RWPE2 (cell line): ENCODE results near the gene ETDC.

Experiments
- ATAC-seq: fragments of 200-7000 bp; cut with Tn5 transposase; 3 replicates; pipeline ENCODE4 v1.9.1; 2021; ENCODE audit warnings: low read depth
- DNase-seq: peaks from one replicate; pipeline ENCODE4 v3.0.0-alpha.2; 2020; ENCODE audit warnings: low spot score
- H3K27ac ChIP-seq: fragments of 450-650 bp; 2 replicates; pipeline ENCODE4 v1.5.1; 2017; ENCODE audit warnings: mild to moderate bottlenecking; ENCODE audit not compliant: poor library complexity, severe bottlenecking
- H3K27me3 ChIP-seq: fragments of 250-450 bp; sonication (Bioruptor Pico); 2 replicates; pipeline ENCODE4 v1.5.1; 2021; ENCODE audit warnings: mild to moderate bottlenecking, moderate library complexity; ENCODE audit not compliant: insufficient read depth, poor library complexity, severe bottlenecking
- H3K36me3 ChIP-seq: fragments of 250-450 bp; sonication (Bioruptor Pico); 2 replicates; pipeline ENCODE4 v1.5.1; 2020; ENCODE audit warnings: low read depth, mild to moderate bottlenecking, moderate library complexity
- H3K4me1 ChIP-seq: fragments of 250-450 bp; sonication (Bioruptor Pico); 2 replicates; pipeline ENCODE4 v1.5.1; 2021; ENCODE audit warnings: mild to moderate bottlenecking, moderate library complexity; ENCODE audit not compliant: insufficient read depth, poor library complexity, severe bottlenecking
- H3K4me3 ChIP-seq: fragments of 250-450 bp; sonication (Bioruptor Pico); 2 replicates; pipeline ENCODE4 v1.5.1; 2021; ENCODE audit warnings: mild to moderate bottlenecking, moderate library complexity; ENCODE audit not compliant: severe bottlenecking
- H3K9me3 ChIP-seq: fragments of 250-450 bp; sonication (Bioruptor Pico); 2 replicates; pipeline ENCODE4 v1.5.1; 2021; ENCODE audit warnings: mild to moderate bottlenecking, moderate library complexity; ENCODE audit not compliant: severe bottlenecking
- TF ChIP-seq, protein P1 (sequence below): fragments of 450-650 bp; IDR thresholded peaks from one replicate; pipeline ENCODE4 v1.5.1; 2017; ENCODE audit warnings: mild to moderate bottlenecking, moderate library complexity; ENCODE audit not compliant: poor library complexity, severe bottlenecking

The ETDC gene

DNA sequence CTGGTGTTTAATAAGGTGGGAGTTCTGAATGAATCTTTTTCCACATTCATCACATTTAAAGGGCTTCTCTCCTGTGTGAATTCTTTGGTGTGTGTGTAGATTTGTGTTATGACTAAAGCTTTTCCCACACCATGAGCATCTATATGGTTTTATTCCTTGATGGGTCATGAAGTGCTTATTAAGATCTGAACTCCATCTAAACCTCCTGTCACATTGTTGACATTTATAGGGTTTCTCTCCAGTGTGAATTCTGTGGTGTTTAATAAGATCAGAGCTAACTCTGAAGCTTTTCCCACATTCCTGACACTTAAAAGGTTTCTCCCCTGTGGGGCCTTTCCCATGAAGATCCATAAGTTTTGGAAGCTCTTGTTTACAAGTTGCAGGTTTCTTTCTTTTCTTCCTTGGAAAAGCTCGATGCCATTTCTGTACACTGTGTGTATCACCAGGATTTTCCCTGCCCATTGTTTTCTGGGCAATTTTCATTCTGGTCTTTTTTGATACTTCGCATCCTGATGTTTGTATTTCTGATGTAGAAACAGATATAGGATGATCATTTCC is 21.9 kb upstream of the ETDC start:
- Histone ChIP-seq H3K36me3 (no peaks in the 10 kb centered on the region), H3K4me3 (no peak overlapping the region), H3K4me1 (no peaks in the 10 kb centered on the region), H3K27me3 (no peaks in the 10 kb centered on the region), H3K27ac (no peak overlapping the region), H3K9me3 (no peaks in the 10 kb centered on the region)
- DNase-seq (no peak), ATAC-seq (no peak)
- TF ChIP-seq, protein P1, sequence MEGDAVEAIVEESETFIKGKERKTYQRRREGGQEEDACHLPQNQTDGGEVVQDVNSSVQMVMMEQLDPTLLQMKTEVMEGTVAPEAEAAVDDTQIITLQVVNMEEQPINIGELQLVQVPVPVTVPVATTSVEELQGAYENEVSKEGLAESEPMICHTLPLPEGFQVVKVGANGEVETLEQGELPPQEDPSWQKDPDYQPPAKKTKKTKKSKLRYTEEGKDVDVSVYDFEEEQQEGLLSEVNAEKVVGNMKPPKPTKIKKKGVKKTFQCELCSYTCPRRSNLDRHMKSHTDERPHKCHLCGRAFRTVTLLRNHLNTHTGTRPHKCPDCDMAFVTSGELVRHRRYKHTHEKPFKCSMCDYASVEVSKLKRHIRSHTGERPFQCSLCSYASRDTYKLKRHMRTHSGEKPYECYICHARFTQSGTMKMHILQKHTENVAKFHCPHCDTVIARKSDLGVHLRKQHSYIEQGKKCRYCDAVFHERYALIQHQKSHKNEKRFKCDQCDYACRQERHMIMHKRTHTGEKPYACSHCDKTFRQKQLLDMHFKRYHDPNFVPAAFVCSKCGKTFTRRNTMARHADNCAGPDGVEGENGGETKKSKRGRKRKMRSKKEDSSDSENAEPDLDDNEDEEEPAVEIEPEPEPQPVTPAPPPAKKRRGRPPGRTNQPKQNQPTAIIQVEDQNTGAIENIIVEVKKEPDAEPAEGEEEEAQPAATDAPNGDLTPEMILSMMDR: no peak

DNA sequence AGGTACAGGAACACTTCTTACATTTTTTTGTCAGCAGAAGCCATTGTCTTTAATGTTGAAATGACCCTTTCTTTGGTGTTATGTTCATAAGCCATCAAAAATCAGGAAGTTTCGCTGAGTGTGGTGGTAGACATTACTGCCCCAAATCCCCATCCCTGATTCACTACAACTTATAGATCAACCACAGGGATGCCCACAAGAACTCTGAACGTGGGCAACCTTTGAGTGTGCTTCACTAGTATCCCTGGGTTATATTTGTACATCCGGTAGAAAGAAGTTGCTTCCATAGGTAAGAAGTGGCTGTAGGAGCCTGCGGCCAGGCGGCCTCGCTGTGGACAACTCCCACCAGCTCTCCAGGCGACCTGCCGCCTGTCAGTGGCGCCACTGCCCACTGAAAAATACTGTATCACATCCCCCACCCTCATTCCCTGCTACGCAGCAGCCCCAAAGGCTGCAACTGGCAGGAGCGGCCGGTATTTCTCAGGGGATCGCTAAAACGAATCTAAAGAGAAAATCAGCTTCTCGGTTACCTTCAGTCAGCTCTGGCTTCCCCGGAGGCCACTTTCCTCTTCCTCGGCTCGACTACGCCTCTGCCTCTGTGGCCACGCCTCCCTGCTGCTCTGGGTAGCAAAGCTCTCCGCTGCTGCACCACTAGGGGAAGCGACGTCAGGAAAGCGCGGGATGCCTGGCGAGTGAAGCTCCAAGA is 13.9 kb upstream of the ETDC start:
- no peaks in the 10 kb centered on the region for H3K9me3 ChIP-seq
- H3K4me1 ChIP-seq: no peaks in the 10 kb centered on the region
- H3K27me3 ChIP-seq: no peaks in the 10 kb centered on the region
- H3K4me3 ChIP-seq: no peak overlapping the region
- no peak for DNase-seq
- H3K27ac ChIP-seq: no peak overlapping the region
- no peaks in the 10 kb centered on the region for H3K36me3 ChIP-seq
- no peak for ATAC-seq
- TF ChIP-seq, protein P1: no peak

DNA sequence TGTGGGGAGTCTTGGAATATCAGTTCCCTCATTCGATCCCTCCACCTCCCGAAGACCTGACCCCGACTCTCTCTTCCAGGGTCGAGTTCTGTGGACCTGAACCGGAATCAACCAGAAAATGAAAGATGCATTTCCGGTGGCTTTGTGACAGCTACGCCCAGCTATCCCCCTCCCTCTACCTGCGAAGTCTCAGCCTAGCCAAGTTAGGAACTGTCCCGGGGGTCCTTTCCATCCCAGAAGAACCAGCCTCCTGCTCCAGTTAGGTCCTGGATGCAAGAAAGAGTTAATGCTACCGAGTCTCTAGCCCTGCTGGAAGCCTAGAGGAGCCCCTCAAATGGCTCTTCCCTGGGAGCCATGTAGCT is 13.4 kb upstream of the ETDC start:
- H3K9me3 ChIP-seq: no peaks in the 10 kb centered on the region
- no peak overlapping the region for H3K27ac ChIP-seq
- no peaks in the 10 kb centered on the region for H3K36me3 ChIP-seq
- ATAC-seq: no peak
- H3K4me1 ChIP-seq: no peaks in the 10 kb centered on the region
- no peak overlapping the region for H3K4me3 ChIP-seq
- DNase-seq: no peak
- TF ChIP-seq, protein P1: no peak
- no peaks in the 10 kb centered on the region for H3K27me3 ChIP-seq

DNA sequence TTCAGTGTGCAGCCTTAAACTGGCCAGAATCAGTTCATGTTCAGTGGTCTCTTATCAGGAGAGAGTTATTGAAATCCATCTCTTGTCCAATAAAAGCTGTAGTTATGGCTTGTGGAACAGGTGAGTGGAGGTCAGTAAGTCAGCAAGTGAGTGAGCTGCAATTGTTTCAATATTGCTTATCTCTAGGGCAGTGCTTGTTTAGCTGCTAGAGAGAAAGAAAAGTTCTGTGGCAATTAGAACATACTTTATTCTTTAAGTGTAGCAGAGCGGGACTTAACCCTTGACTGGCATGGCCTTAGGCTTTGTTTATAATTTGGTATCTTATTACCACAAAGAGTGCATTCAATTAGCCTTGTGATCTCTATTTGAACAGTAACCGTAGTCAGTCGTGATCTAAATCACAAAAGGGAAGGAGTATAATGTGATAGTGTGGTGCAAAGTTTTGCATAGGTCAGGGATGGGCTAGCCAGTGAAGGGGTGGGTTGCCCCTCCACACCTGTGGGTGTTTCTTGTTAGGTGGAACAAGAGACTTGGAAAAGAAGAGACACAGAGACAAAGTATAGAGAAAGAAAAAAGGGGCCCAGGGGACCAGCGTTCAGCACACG is 6.9 kb upstream of the ETDC start:
- ATAC-seq: no peak
- no peaks in the 10 kb centered on the region for H3K9me3 ChIP-seq
- H3K4me3 ChIP-seq: no peak overlapping the region
- TF ChIP-seq, protein P1: no peak
- no peak for DNase-seq
- no peak overlapping the region for H3K27ac ChIP-seq
- H3K27me3 ChIP-seq: no peaks in the 10 kb centered on the region
- H3K4me1 ChIP-seq: no peaks in the 10 kb centered on the region
- H3K36me3 ChIP-seq: no peaks in the 10 kb centered on the region

DNA sequence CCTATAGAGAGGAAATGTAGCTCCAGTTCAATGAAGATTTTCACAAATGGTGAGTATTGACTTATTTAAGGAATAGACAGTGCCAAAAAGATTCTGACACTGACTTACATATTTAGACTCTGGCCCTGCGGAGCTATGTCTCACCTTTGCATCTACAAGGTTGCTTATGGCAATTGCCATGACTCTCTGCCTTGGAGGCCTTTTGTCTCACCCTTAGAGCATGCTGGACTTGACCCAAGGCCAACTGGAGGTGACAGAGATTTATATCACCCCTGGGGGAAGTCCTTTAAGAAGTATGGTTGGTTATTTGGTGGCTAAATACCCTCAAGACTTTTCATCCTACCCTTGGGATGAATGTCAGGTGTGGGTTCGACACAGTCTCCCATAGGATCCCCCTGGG is 4.5 kb upstream of the ETDC start:
- H3K9me3 ChIP-seq: no peaks in the 10 kb centered on the region
- TF ChIP-seq, protein P1: no peak
- H3K36me3 ChIP-seq: no peaks in the 10 kb centered on the region
- H3K4me1 ChIP-seq: no peaks in the 10 kb centered on the region
- H3K4me3 ChIP-seq: no peak overlapping the region
- no peak for ATAC-seq
- no peak overlapping the region for H3K27ac ChIP-seq
- H3K27me3 ChIP-seq: no peaks in the 10 kb centered on the region
- DNase-seq: no peak
